ENCODE results near the gene G2E3.
"Not testable (repeated sequence)": the region's sequence is repeated elsewhere in the genome, so short reads cannot be mapped to it uniquely, and the experiment has no call there.

G2E3 gene

DNA sequence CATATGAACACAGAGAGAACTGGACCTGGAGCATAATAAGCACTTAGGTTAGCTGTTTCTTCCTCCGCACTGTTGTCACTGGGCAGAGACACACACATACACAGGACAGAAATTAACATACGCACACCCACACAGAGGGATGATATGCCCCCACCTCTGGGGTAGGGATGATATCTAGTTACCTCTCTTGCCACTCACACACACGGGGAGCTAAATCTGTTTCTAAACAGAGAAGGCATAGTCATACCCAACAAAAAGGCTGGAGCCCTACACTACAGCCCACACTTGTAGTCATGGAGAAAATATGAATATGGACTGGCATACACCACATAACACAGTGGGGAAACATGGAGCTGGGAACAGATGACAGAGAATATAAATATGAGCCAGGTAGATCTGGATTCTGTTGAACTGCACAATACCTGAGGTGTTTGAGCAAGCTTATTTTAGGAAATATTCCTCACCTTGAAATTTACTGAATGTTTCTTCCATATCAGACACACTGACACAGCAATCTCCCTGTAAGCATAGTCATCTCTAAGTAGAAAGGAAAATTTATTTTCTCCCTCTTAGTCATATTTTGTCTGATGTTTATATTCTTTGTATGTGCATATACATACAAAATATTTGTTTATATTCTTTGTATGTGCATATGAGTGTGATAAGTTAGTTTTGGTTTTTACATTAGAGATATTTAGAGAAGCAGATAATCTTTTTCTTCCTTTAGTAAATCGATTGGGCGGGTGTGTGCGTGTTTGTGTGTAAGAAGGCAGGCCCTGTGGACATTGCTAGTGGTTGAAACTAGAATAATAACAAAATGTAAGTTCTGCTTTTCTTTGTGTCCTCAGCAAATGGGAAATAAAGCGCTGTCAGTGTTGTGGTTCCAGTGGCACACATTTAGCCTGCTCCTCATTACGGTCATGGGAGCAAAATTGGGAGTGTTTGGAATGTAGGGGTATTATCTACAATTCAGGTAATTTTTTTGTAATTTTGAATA lies 42.3 kb downstream of the G2E3 start:
- no peak for FAIRE-seq
- DNase-seq (ENCODE audit: low spot score) = no peak

DNA sequence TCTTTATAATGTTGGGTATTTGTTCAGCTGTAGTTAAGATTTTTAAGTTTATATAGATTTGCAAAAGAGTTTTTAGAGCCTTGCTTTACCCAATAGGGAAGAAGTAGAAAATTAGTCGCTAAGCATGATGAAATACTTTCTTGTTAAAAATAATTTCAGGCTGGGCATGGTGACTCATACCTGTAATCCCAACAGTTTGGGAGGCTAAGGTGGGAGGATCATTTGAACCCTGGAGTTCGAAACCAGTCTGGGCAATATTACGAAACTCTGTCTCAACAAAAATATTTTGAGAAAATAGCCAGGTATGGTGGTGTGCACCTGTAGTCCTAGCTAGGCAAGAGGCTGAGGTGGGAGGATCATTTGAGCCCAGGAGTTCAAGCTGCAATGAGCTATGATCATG lies 44.4 kb downstream of the G2E3 start:
- no peak for FAIRE-seq

DNA sequence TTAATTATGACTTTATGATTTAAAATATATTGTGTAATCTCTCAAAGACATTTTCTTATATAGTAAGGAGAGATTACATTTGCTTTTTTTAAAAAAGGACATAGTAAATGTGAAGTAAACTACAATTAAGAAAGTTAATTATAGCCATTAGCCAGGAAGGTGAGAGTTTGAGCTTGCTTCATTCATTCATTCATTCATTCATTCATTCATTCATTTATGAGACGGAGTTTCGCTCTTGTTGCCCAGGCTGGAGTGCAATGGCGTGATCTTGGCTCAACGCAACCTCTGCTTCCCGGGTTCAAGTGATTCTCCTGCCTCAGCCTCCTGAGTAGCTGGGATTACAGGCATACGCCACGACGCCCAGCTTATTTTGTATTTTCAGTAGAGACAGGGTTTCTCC lies 45.7 kb downstream of the G2E3 start:
- FAIRE-seq = not testable (repeated sequence)

More for the DNA sequence above, 44.4 kb downstream of the G2E3 start:
- DNase-seq (ENCODE audit: low spot score) = no peak

DNA sequence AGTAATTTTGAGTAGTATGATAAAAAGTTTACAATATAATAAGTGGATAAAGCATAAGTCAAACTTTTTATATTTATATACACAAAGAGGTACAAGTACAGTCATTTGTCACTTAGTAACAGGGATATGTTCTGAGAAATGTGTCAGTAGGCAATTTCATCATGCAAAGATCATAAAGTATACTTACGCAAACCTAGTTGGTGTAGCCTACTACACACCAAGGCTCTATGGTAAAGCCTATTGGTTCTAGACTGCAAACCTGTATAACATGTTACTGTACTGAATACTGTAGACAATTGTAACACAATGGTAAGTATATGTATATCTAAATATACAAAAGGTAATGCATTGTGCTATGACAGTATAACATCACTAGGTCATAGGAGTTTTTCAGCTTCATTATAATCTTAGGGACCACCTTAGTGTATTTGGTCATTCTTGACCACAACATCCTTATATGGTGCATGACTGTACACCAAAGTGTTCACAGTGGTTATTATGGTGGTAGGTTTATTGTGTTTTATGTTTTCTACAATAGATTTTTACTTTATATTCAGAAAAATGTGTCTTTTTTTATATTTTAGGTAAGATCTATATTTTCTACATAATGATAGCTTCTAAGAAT lies 48.3 kb downstream of the G2E3 start:
- no peak for FAIRE-seq
- no peak for DNase-seq (ENCODE audit: low spot score)

More for the DNA sequence above, 45.7 kb downstream of the G2E3 start:
- DNase-seq (ENCODE audit: low spot score) = not testable (repeated sequence)

DNA sequence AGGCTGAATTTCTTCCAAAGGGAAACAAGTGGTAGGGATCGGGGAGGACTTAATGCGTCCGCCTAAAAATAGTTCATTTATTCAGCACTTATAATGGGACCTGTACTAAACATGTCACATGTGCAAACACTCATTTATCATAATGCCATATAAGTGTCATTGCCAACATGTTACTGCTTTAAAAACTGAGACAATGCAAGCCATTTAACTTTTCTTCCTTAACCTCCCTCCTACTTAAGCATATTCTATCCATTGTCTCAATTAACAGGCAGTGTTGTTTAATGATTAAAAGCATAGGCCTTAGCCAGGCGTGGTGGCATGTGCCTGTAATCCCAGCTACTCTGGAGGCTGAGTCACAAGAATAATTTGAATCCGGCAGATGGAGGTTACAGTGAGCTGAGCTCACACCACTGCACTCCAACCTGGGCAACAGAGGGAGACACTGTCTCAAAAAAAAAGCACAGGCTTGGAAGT lies 49.6 kb downstream of the G2E3 start:
- peak; percentile 56 for DNase-seq (ENCODE audit: low spot score)

DNA sequence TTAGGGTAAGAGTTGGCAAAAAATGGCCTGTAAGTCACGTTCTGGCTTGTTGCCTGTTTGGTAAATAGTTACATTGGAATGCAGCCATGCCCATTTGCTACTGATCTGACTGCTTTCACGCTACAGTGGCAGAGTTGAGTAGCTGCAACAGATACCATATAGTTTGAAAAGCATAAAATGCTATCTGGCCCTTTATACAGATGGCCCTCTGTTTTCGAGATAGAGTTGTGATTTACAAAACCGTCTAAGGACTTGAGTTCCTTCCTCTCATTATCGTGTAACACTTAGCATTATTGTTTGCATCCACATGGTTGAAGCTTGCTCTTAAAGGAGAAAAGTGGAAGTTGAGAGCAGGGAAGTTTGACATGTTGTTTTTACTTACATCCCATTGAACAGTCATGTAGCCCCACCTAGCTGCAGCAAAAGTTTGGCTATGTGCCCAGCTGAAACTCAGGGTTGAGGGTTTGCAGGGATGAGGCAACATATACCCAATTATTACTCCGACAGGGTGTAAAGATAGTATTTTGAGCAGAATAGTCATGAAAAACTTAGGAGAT lies 51.9 kb downstream of the G2E3 start:
- no peak for FAIRE-seq
- DNase-seq (ENCODE audit: low spot score) = no peak

More for the DNA sequence above, 49.6 kb downstream of the G2E3 start:
- peak; percentile 73 for FAIRE-seq

DNA sequence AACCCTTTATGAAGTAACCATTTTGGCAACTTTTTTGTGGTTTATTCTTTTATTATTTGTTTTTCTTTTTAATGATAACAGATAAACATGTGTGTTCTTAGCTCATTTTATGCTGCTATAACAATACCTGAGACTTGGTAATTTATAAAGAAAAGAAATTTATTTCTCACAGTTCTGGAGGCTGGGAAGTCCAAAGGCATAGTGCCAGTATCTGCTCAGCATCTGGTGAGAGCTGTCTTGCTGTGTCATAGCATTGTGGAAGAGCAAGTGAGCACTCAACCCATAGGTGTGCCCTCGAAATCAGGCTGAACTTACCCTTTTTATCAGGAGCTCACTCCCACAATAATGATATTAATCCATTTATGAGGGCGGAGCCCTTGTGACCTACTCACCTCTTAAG lies 55.2 kb downstream of the G2E3 start:
- no peak for DNase-seq (ENCODE audit: low spot score)
- FAIRE-seq = no peak

DNA sequence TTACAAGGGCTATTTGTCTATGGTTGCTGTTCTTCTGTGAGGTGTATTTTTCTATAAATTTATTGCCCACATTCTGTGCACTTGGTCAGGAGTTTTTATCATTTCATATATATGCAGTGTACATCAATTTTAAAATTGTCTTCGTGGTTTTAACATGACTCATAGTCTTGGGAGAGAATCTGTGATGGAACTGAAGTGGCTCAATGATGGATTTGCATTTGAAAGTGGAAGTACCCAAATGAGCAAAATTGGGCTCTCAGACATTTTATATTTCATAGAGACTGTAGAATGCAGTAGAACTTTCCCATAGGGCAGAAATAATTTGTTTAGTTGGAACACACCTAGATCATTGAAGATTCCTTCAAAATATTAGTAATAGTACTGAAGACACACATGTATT lies 61.2 kb downstream of the G2E3 start:
- DNase-seq (ENCODE audit: low spot score) (peak; percentile 9), FAIRE-seq (no peak)

DNA sequence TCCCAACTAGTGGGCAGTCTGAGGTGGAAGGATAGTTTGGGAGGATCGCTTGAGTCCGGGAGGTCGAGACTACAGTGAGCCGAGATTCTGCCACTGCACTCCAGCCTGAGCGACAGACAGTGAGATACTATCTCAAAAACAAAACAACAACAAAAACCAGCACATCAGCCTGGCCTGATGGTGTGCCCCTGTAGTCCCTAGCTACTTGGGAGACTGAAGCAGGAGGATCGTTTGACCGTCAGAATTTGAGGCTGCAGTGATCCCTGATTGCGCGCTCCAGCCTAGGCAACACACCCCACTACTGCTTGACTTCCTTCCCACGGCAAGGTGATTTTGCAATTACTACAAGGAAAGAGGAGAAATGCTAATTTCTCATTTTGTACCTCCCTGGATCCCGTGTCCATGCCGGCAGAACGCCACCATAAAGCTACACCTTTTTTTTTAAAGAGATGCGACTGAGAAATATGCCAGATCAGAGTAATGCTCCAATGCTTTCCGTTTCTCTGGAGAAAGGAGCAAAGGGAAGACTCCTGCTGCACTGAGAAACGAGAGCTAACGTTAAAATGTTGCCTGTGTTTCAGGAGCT lies 62.5 kb downstream of the G2E3 start:
- DNase-seq (ENCODE audit: low spot score) (peak; percentile 3), FAIRE-seq (no peak)

DNA sequence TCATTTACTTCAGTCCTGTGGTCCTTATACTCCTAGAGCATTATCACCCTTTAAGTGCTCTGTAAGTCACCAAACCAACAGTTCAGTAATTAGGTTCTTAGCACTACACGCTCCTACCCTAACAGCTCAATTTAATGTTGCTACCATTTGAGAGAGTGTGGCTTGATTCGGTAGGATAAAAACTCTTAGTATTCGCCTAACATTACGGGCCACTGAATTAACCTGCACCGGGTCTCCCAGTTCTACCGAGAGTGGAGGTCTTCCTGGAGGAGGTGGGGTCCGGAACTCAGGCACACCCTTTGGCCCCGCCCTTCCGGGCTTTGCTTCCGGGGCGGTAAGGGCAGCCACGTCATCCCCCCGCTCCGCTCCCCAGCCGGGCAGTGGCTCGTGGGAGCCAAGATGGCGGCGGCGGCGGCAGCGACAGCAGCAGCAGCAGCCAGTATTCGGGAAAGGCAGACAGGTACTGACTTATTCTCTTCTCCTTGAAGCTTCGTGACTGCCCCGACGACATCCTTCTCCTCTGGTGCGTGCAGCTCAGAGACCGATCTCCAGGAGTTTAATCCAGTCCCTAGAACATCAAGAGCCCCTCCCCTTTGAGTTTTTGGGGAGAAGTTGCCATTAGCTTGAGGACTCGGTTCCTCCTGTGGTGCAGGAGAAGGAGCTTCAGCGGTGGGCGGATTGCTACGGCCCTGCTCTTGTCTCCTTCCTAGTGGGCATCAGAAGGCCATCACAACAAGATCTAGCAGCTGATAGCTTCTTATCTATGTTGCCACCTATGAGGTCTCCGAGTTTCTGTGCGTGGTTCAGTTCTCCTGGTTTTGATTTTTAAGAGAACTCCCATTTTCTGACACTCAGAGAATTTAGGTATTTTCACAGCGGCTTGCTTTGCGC lies 63.2 kb downstream of the G2E3 start, which contains the start of gene SCFD1:
TSS of gene SCFD1 (plus strand) at position 380 of the 891 bp plus-strand sequence. CDS start at position 400, 20 bp downstream.
- FAIRE-seq = no peak

DNA sequence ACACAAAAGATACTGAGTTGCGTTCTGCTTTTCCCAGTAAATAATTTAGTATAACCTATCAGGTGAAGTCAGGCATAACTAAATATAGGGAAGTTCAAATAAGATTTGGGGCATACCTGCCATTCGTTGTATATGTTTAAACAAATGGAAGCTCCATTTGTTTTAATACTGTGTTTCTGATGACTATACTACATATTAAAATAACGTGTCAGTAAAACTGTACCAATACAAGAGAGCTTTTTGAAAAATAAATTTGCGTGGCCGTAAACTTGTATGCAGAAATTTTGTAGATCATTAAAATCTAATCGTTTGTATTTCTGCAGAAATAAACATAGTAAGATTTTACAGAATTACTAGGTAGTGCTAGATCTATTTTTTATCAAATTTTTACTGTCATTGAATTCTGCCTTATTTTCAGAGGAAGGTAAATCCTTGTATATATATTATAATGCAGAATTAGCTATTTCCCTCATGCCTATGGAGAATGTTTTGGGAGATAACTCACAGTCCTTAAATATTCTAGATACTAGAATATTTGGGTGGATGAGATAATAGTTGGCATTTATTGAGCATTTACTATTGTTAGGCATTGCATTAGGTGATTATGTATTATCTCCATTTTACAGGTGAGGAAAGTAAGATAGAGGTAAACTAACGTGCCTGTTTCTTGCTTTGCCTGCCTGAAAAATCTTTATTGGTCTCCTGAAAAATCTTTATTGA lies 64.6 kb downstream of the G2E3 start:
- no peak for FAIRE-seq

More for the DNA sequence above, 63.2 kb downstream of the G2E3 start, which contains the start of gene SCFD1:
- peak; percentile 71 for DNase-seq (ENCODE audit: low spot score)

DNA sequence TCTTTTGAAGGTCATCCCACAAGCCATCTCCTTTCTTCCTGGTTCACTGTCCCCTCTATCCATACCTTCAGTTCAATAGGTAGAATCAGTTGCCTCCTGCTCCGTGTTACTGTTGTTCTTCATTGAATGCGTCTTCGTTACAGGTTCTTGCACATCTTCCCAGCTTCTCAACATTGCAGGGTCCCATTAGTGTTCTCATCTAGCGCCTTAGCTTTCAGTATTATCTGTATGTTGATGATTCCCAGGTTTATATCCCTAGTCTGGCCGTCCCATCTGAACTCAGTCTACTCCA lies 65.1 kb downstream of the G2E3 start:
- DNase-seq (ENCODE audit: low spot score) = no peak
- FAIRE-seq = no peak

More for the DNA sequence above, 64.6 kb downstream of the G2E3 start:
- DNase-seq (ENCODE audit: low spot score) = no peak

DNA sequence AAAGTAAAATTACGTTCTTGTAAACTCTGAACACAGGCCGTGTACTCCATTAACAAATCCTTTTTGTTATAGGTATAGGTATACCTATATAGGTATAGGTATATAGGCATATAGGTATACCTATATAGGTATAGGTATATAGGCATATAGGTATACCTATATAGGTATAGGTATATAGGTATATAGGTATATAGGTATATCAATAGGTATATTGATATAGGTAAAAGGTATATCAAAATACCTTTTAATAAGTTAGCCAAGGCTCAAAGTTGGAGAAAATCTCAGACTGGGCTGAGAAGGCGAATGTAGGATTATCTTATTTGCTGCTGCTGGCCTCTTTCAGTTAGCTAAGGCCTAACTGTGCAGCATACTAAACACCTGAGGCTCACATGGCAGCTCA lies 66.6 kb downstream of the G2E3 start:
- no peak for DNase-seq (ENCODE audit: low spot score)
- FAIRE-seq = no peak

DNA sequence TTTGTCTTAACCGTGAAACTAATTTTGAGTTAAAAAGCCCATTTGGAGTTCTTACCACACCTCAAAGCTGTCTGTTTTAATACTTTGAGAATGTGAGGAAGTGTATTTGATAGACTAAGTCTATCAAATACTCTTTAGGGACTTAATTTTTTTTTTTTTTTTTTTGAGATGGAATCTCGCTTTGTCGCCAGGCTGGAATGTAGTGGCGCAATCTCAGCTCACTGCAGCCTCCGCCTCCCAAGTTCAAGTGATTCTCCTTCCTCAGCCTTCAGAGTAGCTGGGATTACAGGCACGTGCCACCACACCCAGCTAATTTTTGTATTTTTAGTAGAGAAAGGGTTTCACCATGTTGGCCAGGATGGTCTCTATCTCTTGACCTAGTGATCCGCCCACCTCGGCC lies 70.5 kb downstream of the G2E3 start:
- not testable (repeated sequence) for DNase-seq (ENCODE audit: low spot score); FAIRE-seq

DNA sequence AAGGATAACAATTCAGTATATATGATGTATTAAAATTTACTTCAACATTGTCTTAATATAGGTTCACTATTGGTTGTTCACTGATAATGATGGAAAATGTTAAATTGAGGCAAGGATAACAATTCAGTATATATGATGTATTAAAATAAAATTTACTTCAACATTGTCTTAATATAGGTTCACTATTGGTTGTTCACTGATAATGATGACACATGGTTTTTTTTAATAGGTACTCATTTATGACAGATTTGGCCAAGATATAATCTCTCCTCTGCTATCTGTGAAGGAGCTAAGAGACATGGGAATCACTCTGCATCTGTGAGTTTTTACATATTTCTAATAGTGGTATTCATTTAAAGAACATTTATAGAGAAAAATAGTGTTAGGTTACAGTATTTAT lies 71.3 kb downstream of the G2E3 start:
- FAIRE-seq = no peak

DNA sequence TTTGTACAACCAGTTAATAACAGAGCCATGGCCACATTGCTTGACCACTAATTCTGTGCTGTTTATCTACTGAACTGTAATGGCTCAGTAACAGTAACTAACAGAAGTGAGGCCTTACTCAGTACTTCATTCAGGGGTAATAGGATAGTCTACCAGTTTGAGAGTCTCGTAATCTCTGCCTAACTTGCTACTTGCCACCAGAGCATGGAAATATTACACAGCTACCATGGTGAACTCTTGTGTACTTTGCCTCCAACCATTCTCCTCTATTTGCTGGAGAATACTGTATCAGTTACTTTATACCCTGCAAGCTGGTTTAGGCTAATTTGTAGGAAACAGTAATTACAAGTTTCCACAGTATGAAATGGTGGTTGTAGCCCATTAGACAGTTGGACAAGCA lies 73.8 kb downstream of the G2E3 start:
- FAIRE-seq (no peak), DNase-seq (ENCODE audit: low spot score) (no peak)

More for the DNA sequence above, 71.3 kb downstream of the G2E3 start:
- no peak for DNase-seq (ENCODE audit: low spot score)

DNA sequence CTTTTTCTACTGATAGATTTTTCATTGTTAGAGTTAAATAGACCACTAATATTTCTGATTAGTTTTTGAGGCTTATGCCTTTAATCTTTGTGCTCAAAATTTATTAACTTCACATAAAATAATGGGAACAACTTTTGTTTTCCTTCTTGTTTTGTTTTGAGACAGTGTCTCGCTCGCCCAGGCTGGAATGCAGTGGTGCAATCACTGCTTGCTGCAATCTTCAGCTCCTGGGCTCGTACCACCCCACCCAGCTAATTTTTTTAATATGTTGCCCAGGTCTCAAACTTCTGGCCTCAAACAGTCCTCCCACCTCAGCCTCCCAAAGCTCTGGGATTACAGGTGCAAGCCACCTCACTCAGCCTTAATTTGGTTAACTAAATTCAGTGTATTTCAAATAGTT lies 80.0 kb downstream of the G2E3 start:
- DNase-seq (ENCODE audit: low spot score) = no peak
- FAIRE-seq = no peak

DNA sequence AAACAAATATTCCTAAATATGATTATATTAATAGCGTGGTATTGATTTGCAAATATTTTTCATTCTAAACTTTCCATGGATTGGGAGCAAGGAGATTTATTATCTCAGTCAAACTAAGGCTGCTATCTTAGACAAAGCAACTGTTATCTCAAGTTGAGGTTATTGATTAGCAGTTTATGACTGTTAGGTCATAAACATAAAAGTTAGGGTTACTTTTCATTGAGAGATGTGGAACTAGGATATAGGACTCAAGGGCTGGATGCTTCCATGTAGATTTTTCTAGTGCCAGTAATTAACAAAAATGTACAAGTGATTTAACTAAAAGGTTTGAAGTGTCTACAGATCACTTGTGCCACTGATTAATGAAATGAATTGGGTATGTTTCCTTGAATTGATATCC lies 82.2 kb downstream of the G2E3 start:
- DNase-seq (ENCODE audit: low spot score) (no peak), FAIRE-seq (no peak)

DNA sequence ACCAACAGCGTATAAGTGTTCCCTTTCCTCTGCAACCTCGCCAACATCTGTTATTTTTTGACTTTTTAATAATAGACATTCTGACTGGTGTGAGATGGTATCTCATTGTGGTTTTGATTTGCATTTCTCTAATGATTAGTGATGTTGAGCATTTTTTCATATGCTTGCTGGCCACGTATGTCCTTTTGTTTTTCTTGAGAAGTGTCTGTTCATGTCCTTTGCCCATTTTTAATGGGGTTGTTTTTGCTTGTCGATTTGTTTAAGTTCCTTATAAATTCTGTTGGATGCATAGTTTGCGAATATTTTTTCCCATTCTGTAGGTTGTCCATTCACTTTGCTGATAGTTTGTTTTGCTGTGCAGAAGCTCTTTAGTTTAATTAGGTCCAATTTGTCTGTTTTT lies 85.5 kb downstream of the G2E3 start:
- FAIRE-seq; DNase-seq (ENCODE audit: low spot score): not testable (repeated sequence)

DNA sequence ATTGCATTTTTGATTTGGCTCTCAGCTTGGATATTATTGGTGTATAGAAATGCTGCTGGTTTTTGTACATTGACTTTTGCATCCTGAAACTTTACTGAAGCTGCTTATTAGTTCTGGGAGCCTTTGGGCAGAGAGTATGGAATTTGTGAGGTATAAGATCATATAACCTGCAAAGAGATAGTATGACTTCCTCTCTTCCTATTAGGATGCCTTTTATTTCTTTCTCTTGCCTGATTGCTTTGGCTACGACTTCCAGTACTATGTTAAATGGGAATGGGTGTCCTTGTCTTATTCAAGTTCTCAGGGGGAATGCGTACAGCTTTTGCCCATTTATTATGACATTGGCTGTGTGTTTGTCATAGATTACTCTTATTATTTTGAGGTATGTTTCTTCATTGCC lies 86.6 kb downstream of the G2E3 start:
- DNase-seq (ENCODE audit: low spot score) (no peak), FAIRE-seq (no peak)
